ENCODE measurements around the gene ACVR1B.

- TF ChIP-seq CTCF (IDR thresholded peaks at IDR 0.05; ENCODE audit: low read length): no peak
- no peak for TF ChIP-seq EZH2 (optimal IDR thresholded peaks at IDR 0.05; ENCODE audit: low read depth, low read length)
- TF ChIP-seq EZH2phosphoT487 (IDR thresholded peaks at IDR 0.05; ENCODE audit: low read length): no peak
Observed at GRCh38 chr12:52006726-52007157, 55.2 kb downstream of the ACVR1B start, which contains the start of gene TAMALIN.

Measured in MM.1S (cell line).